ENCODE results near the gene ACSM6. TPM values are rescaled to one million over a fixed set of nuclear protein-coding genes. Genes with fewer than 3 reads are reported as not detected.

Gene ACSM6
- total RNA-seq, 2 donors from 2014 or later = 0.52 to 9.6 TPM

DNA sequence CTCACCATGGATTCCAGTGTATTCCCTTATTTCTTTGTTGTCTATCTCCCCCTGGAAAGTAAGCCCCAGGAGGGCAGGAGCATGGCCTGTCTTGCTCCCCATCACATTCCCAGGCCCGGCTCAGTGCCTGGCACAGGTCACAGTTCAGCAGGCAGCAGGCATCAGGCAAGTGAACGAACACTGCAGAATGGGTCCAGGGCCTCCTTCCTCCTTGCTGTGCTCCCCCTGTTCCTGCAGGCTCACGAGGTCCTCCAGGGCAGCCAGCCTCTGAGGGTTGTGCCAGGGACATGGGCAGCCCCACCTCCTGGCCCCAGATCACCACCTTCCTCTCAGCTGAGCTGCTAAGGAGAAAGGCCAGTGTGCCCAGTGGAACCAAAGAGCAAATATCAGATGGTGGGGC is 55.0 kb downstream of the ACSM6 start:
- TF ChIP-seq POLR2A (IDR thresholded peaks at IDR 0.05) = no peak
- TF ChIP-seq, protein P1, sequence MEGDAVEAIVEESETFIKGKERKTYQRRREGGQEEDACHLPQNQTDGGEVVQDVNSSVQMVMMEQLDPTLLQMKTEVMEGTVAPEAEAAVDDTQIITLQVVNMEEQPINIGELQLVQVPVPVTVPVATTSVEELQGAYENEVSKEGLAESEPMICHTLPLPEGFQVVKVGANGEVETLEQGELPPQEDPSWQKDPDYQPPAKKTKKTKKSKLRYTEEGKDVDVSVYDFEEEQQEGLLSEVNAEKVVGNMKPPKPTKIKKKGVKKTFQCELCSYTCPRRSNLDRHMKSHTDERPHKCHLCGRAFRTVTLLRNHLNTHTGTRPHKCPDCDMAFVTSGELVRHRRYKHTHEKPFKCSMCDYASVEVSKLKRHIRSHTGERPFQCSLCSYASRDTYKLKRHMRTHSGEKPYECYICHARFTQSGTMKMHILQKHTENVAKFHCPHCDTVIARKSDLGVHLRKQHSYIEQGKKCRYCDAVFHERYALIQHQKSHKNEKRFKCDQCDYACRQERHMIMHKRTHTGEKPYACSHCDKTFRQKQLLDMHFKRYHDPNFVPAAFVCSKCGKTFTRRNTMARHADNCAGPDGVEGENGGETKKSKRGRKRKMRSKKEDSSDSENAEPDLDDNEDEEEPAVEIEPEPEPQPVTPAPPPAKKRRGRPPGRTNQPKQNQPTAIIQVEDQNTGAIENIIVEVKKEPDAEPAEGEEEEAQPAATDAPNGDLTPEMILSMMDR (IDR thresholded peaks at IDR 0.05) = no peak
- no peak for ATAC-seq

DNA sequence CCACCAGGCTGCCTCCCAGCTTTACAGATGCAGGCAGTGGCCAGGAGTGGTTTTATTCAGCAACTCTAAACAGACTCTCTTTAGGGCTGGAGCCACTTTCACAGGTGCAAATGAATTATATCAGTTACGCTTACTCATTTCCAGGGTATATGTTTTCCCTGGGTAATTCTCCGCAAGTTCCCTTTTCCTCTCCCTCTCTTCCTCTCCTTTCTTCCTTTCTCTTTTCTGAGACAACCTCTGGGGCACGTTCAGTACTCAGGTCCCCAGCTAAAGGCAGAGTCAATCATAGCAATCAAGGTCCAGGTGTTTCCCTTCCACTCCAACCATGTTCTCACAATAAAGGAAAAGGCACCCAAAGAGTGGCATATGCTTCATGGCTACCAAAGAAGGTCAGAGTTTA is 55.4 kb downstream of the ACSM6 start:
- no peak overlapping the region for H3K27ac ChIP-seq
- 88% methylated on average over 3 of the region's 3 CpGs for WGBS, 2 donors

More for the DNA sequence above, 55.0 kb downstream of the ACSM6 start:
- Histone ChIP-seq H3K27me3 (no peaks in the 10 kb centered on the region), H3K4me1 (peaks cover 17% of the 10 kb centered on the region), H3K9me3 (no peaks in the 10 kb centered on the region), H3K4me3 (no peak overlapping the region), H3K27ac (no peak overlapping the region), H3K36me3 (replicated peaks in 1 of 2; ENCODE audit: insufficient read depth in 1 of 2, low read depth in 2 of 2) (peaks cover 0 to 10% of the 10 kb centered on the region in 2 donors)
- no peak for DNase-seq
- 80 to 87% methylated on average over 3 of the region's 3 CpGs for WGBS, 2 donors
- intact Hi-C loops (cut with DNase I) = loop anchor here (10.0 kb wide), 2 partner anchors 64 to 114 kb away; no protein-coding TSS in a partner anchor

DNA sequence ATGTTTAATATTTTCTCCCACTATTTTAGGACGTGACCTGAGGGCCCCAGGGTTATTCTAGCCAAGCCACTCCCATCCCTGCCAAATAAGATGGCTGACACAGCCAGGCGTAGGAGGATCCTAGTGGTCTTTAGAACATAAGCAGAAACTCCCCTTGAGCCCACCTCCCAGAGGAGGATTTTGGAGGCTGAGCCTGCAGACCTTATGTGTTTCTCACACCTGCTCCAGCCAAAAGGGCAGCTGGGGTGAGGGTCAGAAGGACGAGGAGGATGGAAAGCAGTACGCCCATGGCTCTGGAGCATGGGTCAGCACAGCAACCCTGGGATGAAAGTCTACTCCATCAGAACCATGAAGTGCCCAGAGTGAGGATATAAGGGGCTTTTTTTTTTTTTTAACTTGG is 56.8 kb downstream of the ACSM6 start:
- H3K36me3 ChIP-seq (replicated peaks in 1 of 2; ENCODE audit: insufficient read depth in 1 of 2, low read depth in 2 of 2) = peaks cover 0 to 3% of the 10 kb centered on the region in 2 donors
- no peak for TF ChIP-seq POLR2A (IDR thresholded peaks at IDR 0.05)
- TF ChIP-seq, protein P1 (IDR thresholded peaks at IDR 0.05) = no peak
- H3K4me1 ChIP-seq = peaks cover 17% of the 10 kb centered on the region
- WGBS, 2 donors = 76 to 83% methylated on average over 4 of the region's 4 CpGs
- DNase-seq = no peak
- no peak for ATAC-seq
- no peak overlapping the region for H3K27ac ChIP-seq
- no peaks in the 10 kb centered on the region for H3K9me3 ChIP-seq
- H3K4me3 ChIP-seq = no peak overlapping the region
- H3K27me3 ChIP-seq = no peaks in the 10 kb centered on the region
- intact Hi-C loops (cut with DNase I) = no loop called here

More for the DNA sequence above, 55.4 kb downstream of the ACSM6 start:
- no peak for DNase-seq
- intact Hi-C loops (cut with DNase I) = loop anchor here (10.0 kb wide), 2 partner anchors 65 to 115 kb away; no protein-coding TSS in a partner anchor
- H3K27me3 ChIP-seq = no peaks in the 10 kb centered on the region
- TF ChIP-seq, protein P1 (IDR thresholded peaks at IDR 0.05) = no peak
- TF ChIP-seq POLR2A (IDR thresholded peaks at IDR 0.05) = no peak
- no peak overlapping the region for H3K4me3 ChIP-seq
- ATAC-seq = no peak
- peaks cover 0 to 10% of the 10 kb centered on the region in 2 donors for H3K36me3 ChIP-seq (replicated peaks in 1 of 2; ENCODE audit: insufficient read depth in 1 of 2, low read depth in 2 of 2)
- peaks cover 17% of the 10 kb centered on the region for H3K4me1 ChIP-seq
- H3K9me3 ChIP-seq = no peaks in the 10 kb centered on the region

DNA sequence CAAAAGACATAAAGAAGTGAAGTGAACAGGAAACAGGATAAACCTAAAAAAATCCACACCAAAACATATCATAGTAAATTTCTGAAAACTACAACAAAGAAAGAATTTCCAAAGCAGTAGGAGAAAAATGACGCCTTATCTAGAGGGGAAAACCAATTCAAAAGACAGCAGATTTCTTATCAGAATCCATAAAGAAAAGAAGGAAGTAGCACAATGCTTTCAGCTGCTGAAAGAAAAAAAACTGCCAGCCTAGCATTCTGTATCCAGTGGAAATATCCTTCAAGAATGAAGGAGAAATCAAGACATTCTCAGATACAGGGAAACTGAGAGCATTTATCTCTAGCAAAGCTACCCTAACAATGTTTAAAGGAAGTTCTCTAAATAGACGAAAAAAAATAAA is 59.0 kb downstream of the ACSM6 start:
- Histone ChIP-seq H3K9me3 (no peaks in the 10 kb centered on the region), H3K27ac (no peak overlapping the region), H3K4me3 (no peak overlapping the region), H3K27me3 (no peaks in the 10 kb centered on the region), H3K36me3 (replicated peaks in 1 of 2; ENCODE audit: insufficient read depth in 1 of 2, low read depth in 2 of 2) (peaks cover 0 to 7% of the 10 kb centered on the region in 2 donors), H3K4me1 (peaks cover 2% of the 10 kb centered on the region)
- ATAC-seq = no peak
- DNase-seq = no peak
- intact Hi-C loops (cut with DNase I) = no loop called here
- 52 to 76% methylated on average over 2 of the region's 2 CpGs for WGBS, 2 donors
- TF ChIP-seq, protein P1 (IDR thresholded peaks at IDR 0.05) = no peak

DNA sequence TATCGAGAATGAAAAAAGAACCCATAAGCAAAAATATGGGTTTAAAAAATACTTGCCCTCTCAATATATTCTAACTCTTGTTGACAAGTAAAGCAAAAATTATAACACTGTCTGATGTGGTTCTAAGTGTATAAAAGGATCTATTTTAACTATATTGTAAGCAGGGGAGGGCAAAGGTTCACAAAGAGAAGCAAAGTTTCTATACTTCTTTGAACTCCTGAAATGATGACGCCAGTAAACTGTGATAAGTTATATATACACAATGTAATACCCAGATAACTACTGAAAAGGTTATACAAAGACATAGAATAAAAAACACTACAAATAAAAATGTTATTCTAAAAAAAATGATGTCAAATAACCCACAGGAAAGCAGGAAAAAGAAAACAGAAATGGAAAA is 59.6 kb downstream of the ACSM6 start:
- 83 to 87% methylated on average over 2 of the region's 2 CpGs for whole genome bisulfite sequencing, 2 donors
- DNase-seq = no peak
- Histone ChIP-seq H3K27ac (no peak overlapping the region), H3K27me3 (no peaks in the 10 kb centered on the region), H3K36me3 (replicated peaks in 1 of 2; ENCODE audit: insufficient read depth in 1 of 2, low read depth in 2 of 2) (peaks cover 0 to 7% of the 10 kb centered on the region in 2 donors), H3K4me3 (no peak overlapping the region), H3K9me3 (no peaks in the 10 kb centered on the region), H3K4me1 (no peaks in the 10 kb centered on the region)
- no peak for ATAC-seq
- TF ChIP-seq POLR2A (IDR thresholded peaks at IDR 0.05) = no peak
- TF ChIP-seq, protein P1 (IDR thresholded peaks at IDR 0.05) = no peak
- intact Hi-C loops (cut with DNase I) = no loop called here

All from body of pancreas (tissue), 4 donors.